ENCODE data around the gene TMTC2.

The TMTC2 gene

DNA sequence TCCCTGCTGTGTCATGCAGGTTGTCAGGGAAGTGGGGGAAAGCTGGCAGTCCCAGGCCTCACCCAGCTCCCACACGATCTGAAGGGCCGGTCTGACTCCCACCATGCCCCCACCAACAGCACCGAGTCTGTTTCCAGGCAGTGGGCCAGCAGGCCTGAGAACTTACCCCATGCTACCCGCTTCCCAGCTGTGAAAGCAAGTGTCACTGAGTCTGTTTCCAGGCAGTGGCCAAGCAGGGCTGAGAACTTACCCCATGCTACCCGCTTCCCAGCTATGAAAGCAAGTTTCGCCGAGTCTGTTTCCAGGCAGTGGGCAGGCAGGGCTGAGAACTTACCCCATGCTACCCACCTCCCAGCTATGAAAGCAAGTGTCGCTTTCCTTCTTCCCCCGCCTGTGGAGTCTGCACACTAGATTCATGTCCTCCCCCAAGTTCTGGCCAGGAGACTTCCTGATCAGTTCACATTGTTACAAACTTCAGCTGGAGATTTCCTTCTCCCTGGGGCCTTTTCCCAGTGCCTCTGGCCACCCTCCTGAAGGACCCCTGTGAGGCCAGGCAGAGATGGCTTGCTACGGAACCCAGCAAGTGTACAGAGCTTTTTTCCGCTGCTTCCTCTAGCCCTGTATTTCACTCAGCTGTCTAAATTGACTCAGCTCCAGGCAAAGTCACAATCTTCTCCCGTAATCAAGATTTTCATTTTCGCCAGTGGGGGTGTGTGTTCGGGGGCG, 435.4 kb downstream of the TMTC2 start:
- in situ Hi-C loops (cut with MboI; ENCODE audit: low sequenced_read_pairs): no loop called here

DNA sequence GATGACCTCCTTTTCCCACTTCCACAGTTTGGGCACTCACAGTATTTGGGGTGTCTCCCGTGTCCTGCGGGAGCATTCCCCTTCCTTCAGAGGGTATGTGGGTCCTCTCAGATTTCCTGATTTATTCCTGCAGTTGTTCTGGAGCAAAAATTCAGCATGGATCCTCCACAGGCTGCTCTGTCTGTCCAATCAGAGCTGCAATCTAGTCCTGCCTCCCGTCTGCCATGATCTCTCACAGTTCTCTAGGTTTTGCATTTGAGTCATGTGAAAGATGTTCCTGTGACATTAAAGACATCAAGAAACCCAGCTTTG, 435.9 kb downstream of the TMTC2 start:
- in situ Hi-C loops (cut with MboI; ENCODE audit: low sequenced_read_pairs): no loop called here

DNA sequence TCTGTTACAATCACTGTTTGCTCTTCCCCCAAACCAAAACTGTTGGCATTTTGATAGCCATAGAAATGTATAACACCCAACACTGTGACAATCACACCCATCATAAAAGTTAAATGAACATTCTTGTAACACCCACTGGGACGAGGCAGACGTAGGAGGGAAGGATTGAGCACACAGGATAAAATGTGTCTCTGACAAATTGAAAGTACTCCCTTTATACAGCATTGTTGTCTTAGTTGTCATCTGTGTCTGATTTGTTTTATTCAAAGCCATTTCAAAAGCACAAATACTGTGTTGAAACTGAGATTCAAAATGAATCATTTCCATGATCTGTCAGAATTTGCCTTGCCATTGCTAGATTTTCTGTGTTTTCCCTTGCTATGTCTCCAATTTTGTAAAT, 436.3 kb downstream of the TMTC2 start:
- in situ Hi-C loops (cut with MboI; ENCODE audit: low sequenced_read_pairs): no loop called here

DNA sequence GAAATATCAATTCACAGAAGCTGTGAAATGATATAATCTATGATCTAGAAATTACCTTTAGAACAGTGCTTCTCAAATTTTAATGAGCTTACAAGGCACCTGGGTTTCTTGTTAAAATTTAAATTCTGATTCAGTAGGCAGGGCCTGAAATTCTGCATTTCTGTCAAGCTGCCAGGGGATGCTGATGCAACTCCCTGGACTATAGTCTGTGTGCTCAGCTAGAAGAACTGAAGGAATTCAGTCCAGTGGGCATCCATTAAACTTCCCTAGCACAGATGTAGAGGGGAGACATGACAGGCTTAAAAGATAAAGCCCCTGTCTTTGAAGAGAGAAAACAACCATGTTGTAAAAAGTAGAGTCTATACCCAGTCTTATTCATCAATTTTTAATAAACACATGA, 441.8 kb downstream of the TMTC2 start:
- in situ Hi-C loops (cut with MboI; ENCODE audit: low sequenced_read_pairs): no loop called here

DNA sequence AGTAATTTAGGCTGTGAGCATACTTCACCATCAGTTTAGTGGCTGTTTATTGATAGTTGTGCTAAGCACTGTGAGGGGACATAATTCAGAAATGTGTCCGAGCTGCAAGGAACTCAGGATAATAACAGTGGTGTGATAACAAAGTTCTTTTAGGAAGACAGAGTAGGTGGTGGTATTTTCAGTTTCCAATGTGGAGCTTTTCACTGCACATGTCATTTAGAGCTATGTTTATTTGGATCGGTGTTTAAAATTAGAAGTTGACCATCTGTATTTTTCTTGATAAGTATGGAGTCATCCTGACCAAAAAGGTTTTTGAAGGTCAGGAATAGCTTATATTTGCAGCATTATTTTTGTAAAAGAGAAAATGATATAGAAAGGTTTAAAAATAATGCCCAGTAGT, 443.5 kb downstream of the TMTC2 start:
- in situ Hi-C loops (cut with MboI; ENCODE audit: low sequenced_read_pairs): no loop called here

DNA sequence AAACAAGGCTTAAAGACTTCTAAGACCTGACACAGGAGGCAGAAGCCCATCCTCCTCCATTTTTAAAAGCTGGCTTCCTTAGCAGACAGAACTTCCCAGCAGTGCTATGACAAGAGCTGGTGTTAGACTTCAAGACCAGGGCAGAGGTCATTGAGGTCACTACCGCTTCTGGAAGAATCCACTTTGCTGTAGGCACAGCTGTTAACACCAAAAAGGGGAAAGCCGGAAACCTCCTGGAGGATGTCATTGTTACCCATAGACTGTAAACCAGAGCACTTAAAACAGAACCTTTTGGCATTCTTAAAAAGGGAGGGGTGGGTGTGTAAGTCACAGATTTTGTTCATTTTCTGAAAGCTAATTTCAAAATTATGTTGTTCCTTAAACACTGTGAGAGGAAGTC, 445.7 kb downstream of the TMTC2 start:
- in situ Hi-C loops (cut with MboI; ENCODE audit: low sequenced_read_pairs): no loop called here

DNA sequence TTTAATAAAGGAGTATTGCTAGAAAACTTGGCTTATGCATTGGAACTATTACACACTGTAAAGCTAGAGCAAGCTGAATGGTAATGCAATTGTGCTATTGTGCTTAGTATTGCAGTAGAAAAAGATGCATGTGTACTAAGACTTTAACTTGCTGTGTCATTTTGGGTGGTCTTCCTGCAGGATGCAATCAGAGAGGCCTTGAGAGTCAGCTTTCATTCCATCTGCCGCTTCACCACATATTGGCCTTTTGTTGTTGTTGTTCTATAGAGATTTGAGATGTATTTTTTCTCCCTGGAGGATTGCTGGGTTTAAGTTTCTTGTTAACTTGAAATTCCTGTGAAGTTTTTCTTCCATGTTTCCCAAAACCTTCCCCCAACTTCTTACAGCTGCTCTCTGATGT, 449.7 kb downstream of the TMTC2 start:
- in situ Hi-C loops (cut with MboI; ENCODE audit: low sequenced_read_pairs): no loop called here

DNA sequence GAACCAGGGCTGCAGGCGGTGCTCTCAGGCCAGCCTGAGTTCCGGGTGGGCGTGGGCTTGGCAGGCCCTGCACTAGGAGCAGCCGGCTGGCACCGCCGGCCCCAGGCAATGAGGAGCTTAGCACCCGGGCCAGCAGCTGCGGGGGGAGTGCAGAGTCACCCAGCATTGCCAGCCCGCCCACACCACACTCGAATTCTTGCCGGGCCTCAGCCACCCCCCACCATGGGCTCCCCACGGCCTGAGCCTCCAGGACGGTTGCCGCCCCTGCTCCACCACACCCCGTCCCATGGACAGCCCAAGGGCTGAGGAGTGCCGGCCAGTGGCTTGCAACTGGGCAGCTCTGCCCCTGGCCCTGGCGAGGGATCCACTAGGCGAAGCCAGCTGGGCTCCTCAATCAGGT, 453.4 kb downstream of the TMTC2 start:
- in situ Hi-C loops (cut with MboI; ENCODE audit: low sequenced_read_pairs): no loop called here

DNA sequence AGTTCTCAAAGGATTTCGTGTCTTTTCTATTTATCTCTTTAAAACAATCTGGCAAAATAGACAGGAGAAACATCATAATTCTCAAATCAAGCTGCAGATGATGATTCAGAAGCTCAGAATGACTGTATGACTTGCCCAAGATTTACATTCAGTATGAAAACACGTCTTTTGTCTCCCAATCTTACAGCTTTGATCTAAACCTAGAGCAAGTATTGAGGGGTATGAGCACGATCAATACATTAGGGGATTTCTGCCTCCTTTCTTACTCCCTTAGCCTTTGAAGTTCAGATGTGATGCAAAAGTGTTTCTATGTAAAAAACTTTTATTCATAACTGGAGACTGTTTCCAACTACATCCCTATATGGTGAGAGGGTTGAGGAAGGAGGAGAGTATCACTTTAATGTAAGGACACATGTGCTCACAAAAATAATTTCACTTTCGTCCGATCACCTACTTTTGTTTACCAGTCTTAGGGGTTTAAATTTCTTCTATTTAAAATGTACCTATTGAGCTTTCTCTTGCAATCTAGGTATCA, 454.8 kb downstream of the TMTC2 start:
- in situ Hi-C loops (cut with MboI; ENCODE audit: low sequenced_read_pairs): no loop called here

DNA sequence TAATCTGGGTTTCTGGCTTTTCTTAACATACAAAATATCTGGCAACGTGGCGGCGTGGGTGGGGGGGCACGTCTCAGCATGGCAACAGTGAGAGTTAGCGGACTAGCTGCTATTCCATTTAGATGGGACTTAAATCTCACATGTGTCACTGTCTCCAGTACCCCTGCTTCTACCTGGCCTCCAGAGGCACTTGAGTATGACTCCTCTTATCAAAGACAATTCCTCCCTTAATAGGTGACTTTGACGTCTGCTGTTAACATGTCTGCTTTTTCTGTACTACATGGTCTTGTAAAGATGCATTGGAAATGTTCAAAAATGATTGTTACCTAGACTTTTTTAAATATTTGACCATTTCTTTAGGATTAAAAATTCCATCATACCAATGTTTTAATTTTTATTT, 456.2 kb downstream of the TMTC2 start:
- in situ Hi-C loops (cut with MboI; ENCODE audit: low sequenced_read_pairs): no loop called here

DNA sequence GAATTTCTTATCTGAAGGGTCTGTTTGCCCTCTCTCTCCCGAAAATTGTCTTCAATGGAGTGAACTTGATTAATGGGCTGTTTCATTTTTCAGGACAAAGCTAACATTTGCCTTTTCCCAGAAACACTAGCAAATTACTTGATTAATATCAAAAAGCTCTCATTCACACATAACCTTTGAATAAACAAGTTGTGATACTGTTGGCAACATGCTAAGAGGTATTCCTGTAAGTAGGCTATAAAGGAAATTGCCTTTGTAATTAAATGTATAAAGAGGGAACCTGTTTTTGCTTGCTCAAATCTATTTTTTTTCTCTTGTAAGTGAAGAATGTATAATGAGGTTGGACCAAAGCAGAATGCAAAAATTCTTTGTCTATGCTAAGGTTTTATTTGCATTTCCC, 457.2 kb downstream of the TMTC2 start:
- in situ Hi-C loops (cut with MboI; ENCODE audit: low sequenced_read_pairs): no loop called here

DNA sequence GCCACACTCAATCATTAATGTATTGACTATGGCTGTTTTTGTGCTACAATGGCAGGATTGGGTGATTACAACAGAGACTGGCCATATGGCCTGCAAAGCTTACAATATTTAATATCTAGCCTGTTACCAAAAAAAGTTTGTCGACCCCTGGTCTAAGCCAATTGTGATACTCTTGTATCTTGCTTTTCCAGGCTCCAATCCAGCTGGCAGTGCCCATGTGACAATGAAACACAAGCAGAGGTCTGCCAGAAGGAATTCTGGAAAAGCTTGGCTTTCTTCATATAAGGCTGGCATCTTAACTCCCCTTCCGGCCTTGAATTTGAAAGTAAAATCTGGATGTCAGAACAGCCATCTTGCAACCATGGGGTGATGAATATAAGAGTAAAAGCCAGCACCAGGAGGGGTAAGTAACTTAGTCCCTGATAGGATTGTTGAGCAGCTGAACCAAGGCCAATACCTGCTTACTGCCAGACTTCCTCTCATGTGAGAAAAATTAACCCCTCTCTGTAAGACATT, 458.7 kb downstream of the TMTC2 start:
- in situ Hi-C loops (cut with MboI; ENCODE audit: low sequenced_read_pairs): no loop called here

DNA sequence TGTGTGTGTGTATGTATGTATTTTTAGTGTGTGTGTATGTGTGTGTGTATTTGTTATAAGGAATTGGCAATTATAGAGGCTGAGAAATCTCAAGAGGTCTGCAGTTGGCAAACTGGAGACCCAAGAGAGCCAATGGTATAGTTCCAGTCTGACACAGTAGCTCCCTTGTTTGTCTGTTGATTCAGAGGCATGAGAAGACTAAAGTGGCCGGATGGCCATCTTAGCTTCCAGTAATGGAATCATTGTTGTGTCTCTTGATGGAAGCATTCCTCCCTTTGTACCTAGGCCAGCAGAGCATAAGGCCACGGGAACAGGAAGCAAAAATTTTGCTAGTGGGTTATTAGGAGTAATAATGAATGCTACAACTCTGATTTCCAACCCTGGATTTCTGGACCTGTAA, 460.6 kb downstream of the TMTC2 start:
- in situ Hi-C loops (cut with MboI; ENCODE audit: low sequenced_read_pairs): no loop called here

DNA sequence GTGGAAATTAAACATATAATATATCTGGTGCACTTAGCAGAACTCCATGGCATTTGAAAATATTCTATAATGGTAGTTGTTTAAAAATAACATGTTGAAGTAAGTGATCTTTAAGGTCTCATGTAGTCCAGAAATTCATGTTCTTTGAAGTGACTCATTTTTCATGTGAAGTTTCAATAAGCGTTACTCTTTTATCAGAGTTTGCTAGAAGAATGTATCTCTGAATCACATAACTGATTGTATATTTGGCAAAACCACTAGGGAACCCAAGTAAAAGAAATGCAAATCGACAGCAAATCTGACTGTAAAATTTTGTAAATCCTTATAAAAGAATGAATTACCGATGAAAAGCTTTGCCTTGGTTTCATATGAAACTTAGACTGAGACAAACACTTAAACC, 463.3 kb downstream of the TMTC2 start:
- in situ Hi-C loops (cut with MboI; ENCODE audit: low sequenced_read_pairs): no loop called here

DNA sequence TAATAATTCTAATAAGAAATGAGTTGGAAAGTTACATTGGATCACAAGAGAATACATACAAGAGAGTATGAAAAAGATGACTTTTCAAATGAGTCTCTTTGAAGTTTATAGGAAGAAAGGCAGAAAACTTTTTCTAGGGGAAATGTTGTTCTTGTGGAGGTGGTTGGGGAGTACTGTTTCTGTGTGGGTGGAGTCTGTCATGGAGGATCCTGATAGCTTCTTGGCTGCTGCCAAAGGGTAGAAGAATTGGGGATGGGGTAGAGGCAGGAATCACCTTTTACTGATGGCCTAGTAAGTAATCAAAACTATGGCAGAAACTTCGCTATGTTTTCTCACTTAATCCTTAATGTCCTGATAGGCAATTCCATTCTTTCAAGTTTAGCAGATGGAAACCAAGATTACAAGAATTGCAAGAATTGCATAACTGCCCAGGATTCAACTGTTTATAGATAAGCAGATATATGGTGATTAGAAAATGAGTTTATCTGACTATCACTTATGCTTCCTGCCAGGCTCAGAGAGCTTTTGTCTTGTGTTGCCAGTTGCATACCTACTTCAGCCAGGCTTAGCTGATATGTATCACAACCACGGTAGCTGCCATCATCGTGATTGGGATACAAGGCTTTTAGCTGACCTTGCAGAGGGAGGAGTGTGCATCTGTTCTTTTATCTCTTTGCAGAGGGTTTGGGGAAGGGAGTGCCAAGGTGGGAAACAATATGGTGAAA, 463.9 kb downstream of the TMTC2 start:
- in situ Hi-C loops (cut with MboI; ENCODE audit: low sequenced_read_pairs): no loop called here

DNA sequence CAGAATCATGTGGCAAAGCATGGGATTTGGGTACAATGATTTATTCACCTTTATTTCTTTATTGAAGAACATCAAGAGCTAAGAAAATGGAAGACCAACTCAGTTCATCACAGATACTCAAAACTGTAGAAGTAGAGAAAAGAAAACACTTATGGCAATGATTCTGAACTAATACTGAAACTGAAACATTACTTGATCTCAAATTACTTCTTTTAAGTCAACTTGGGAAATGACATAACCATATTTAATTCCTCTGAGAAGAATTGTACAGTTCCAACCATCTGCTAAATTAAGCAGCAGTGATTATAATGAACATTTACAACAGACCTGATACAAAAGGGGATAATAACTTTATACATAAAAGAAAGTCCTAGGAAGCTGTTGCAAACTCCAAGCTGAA, 466.5 kb downstream of the TMTC2 start:
- in situ Hi-C loops (cut with MboI; ENCODE audit: low sequenced_read_pairs): no loop called here

DNA sequence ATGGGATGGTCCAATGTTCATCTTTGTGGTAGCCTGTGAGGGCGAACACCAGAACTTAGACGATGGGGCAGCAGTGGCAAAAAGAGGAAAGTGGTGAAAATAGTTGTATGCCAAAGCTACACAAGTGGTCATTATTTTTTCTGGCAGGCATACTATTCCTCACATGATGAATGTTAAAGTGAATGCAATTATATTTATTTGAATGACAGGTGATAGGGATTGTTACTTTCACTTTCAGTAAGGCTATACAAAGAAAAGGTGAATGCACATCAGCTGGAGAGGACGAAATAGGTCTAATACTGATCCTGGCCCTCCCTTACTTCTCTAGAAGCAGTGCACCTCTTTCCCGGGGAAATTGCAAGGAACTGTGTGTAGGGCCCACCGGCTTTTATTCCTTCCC, 470.1 kb downstream of the TMTC2 start:
- in situ Hi-C loops (cut with MboI; ENCODE audit: low sequenced_read_pairs): no loop called here

DNA sequence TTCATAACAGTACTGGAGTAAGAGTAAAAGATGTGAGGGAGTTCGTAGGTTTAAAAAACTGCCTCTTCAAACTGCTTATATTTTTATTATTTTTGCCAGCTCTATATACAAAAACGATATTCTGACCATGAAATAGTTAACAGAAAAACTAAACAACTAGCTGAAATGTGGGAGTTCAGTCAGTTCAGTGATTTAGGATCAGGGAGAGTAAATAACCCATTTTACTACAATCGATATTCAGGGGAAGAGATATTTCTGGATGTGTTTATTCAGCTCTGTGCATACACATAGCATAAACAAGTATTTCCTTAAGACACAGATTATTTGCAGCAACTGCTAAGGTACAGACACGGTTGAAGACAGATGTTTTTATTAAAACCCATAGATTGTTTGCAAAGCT, 470.9 kb downstream of the TMTC2 start:
- in situ Hi-C loops (cut with MboI; ENCODE audit: low sequenced_read_pairs): no loop called here

DNA sequence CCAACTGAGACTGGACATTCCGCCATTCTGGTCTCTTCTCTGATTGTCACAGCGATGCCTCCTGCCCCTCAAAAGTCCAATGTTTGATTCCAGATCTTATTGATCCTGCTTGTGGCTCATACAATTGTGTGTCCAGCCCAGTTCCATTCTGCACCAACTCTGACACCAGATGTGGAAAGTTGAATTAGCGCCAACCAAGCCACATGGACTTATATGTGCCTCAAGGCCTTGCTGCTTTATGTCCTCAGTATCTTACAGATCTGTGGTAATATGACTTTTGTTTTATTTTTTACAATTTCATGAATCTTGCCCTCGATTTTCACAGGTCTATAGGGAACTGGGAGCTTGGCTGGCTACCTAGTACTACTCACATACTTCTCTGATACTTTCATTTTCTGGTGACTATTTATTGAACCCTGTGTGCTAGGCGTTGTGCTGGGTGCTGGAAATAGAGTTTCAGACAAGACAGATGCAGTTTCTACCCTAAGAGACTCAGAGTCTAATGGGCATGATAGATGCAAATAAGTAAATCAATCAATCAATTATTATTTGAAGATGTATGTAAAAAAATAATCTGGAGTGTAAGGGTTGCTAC, 472.0 kb downstream of the TMTC2 start:
- in situ Hi-C loops (cut with MboI; ENCODE audit: low sequenced_read_pairs): no loop called here

DNA sequence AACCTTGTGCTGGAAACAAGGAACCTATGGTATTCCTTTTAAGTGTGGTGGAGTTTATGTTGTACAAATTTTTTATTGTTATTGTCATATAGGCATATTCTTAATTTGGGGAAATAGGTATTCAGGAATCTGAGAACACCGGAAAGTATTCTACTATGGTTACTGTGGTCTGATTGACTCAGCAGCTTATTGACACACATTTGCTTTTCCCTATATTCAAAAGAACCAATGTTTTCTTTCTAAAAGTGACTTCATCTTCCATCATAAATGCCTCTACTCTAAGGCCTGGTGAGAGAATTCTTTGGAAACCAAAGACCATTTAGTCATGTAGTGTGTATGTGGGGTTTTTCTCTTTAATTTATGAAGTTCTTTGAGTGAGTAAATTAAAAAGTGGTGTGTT, 474.8 kb downstream of the TMTC2 start:
- in situ Hi-C loops (cut with MboI; ENCODE audit: low sequenced_read_pairs): no loop called here

DNA sequence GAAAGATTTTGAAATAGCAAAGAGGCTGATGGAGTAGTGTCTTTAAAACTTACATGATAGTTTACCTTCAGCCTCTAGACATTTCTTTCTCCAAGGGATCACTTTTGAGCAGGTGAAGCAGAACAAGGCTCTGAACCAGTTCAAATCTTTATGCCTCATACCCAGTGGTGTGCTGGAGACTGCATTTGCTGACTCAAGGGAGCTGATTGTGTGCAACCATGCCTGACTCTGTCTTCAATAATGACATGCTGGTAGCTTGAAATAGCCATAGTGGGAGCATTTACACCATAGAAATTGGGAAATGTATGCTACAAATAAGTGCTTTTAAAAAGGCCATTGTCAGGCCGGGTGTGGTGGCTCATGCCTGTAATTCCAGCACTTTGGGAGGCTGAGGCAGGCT, 482.0 kb downstream of the TMTC2 start:
- in situ Hi-C loops (cut with MboI; ENCODE audit: low sequenced_read_pairs): no loop called here

DNA sequence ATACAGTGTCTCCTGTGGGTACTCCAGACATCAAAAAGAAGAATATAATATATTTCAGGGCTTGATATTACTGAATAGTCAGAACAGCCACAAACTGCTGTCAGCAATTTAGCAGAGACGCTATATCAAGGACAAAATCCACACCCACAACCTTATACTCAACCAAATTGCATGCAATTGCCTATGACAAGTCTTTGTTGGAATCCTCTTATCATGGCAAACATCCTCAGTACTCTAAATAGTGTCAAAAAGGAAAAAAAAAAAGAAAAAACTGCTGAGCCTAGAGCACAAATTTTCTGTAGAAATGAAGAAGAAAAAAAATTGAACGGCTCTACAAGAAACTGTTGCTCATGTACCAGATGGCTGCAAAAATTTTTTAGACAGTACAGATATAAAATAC, 485.7 kb downstream of the TMTC2 start:
- in situ Hi-C loops (cut with MboI; ENCODE audit: low sequenced_read_pairs): no loop called here
